ENCODE measurements around the gene GBF1. TPM values are rescaled to one million over a fixed set of nuclear protein-coding genes. Genes with fewer than 3 reads are reported as not detected.

Gene GBF1
- polyA plus RNA-seq, 1 of the 3 experiments (the other 2 are of a cell fraction): 12.3 TPM

DNA sequence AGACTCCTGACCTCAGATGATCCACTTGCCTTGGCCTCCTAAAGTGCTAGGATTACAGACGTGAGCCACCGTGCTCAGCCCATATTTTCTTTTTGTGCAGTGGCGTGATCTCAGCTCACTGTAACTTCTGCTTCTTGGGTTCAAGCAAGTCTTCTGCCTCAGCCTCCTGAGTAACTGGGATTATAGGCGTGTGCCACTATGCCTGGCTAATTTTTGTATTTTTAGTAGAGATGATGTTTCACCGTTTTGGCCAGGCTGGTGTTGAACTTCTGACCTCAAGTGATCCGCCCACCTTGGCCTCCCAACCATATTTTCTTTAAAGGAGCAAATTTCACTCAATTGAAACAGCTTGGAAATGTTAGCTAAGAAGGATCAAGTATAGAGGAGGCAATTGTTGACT lies 16.5 kb downstream of the GBF1 start (continued):
- TF ChIP-seq, protein P1, sequence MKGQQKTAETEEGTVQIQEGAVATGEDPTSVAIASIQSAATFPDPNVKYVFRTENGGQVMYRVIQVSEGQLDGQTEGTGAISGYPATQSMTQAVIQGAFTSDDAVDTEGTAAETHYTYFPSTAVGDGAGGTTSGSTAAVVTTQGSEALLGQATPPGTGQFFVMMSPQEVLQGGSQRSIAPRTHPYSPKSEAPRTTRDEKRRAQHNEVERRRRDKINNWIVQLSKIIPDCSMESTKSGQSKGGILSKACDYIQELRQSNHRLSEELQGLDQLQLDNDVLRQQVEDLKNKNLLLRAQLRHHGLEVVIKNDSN (IDR thresholded peaks at IDR 0.05; ENCODE audit: borderline replicate concordance, low read depth): no peak
- TF ChIP-seq TCF12 (IDR thresholded peaks at IDR 0.05) (no peak), CHD2 (IDR thresholded peaks at IDR 0.05; ENCODE audit: low read length, partially characterized antibody) (no peak), FOSL2 (IDR thresholded peaks at IDR 0.05; ENCODE audit: borderline replicate concordance, low read depth) (no peak), JUND (IDR thresholded peaks at IDR 0.05) (no peak), YY1 (IDR thresholded peaks at IDR 0.05; ENCODE audit: low read depth) (no peak), FOXJ3 (CRISPR knock-in tag; IDR thresholded peaks at IDR 0.05) (no peak)
- TF ChIP-seq, protein P2, sequence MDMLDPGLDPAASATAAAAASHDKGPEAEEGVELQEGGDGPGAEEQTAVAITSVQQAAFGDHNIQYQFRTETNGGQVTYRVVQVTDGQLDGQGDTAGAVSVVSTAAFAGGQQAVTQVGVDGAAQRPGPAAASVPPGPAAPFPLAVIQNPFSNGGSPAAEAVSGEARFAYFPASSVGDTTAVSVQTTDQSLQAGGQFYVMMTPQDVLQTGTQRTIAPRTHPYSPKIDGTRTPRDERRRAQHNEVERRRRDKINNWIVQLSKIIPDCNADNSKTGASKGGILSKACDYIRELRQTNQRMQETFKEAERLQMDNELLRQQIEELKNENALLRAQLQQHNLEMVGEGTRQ (IDR thresholded peaks at IDR 0.05; ENCODE audit: borderline replicate concordance, low read depth, low read length): no peak
- TF ChIP-seq, protein P3, sequence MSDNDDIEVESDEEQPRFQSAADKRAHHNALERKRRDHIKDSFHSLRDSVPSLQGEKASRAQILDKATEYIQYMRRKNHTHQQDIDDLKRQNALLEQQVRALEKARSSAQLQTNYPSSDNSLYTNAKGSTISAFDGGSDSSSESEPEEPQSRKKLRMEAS (IDR thresholded peaks at IDR 0.05; ENCODE audit: low read depth): no peak

DNA sequence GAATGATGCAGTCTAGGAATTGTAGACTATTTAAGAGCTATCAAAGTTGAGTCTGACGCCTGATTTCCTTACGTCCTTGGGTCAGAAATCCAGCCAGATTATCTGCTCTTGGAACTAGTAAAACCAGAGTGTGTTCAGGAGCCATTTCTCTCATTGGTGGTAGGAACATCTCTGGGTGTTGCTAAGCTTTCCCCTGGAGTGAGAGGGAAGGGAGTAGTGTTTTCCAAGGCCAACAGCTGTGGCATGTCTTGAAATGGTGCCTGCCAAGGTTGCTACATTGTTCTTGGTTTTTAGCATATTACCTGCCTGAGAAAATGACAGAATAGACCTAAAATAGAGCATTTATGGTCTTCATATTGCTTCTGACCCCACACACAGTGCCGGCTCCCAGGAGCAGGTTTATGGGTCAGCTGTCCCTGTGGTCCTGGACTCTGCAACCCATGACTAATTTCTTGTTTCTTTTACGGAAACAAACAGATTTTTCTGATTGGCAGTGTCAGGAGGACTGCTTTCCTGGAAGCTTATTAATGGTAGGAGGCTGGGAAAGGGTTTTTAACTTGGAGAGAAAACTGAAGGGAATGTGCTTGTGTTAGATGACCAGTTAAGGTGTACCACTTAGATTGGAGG lies 17.5 kb downstream of the GBF1 start:
- Histone ChIP-seq H4K20me1 (ENCODE audit: insufficient read depth) (peaks cover 26% of the 10 kb centered on the region), H3K27ac (ENCODE audit: low read depth in 2 of 2, low read length in 1 of 2) (no peak overlapping the region), H3K79me2 (ENCODE audit: insufficient read depth) (peaks cover 57% of the 10 kb centered on the region), H3K4me1 (ENCODE audit: control insufficient read depth in 1 of 2, insufficient read depth in 2 of 2, low read depth in 1 of 2, low read length in 1 of 2) (peaks cover 0 to 5% of the 10 kb centered on the region in 2 experiments; a peak in 2 of 4 replicates), H3K36me3 (replicated peaks in 1 of 2; ENCODE audit: control insufficient read depth in 1 of 2, insufficient read depth in 2 of 2, low read length in 1 of 2) (peaks cover 22 to 32% of the 10 kb centered on the region in 2 experiments), H2AFZ (ENCODE audit: low read depth) (no peak overlapping the region), H3K9me2 (no peaks in the 10 kb centered on the region), H3K27me3 (ENCODE audit: insufficient read depth) (no peaks in the 10 kb centered on the region), H3K9ac (no peak overlapping the region), H3K4me2 (no peak overlapping the region), H3K9me3 (no peaks in the 10 kb centered on the region), H3K4me3 (ENCODE audit: low read depth in 2 of 2, low read length in 1 of 2) (no peak overlapping the region), H3F3A (replicated peaks; ENCODE audit: insufficient read depth) (peaks cover 20% of the 10 kb centered on the region)
- ChIA-PET POLR2A (no interaction called here), CTCF (no interaction called here)
- 95% methylated on average over 4 of the region's 4 CpGs for WGBS (ENCODE audit: low lambda C conversion rate)
- TF ChIP-seq ELF1 (IDR thresholded peaks at IDR 0.05): no peak
- no peak for TF ChIP-seq TAF1 (IDR thresholded peaks at IDR 0.05; ENCODE audit: borderline replicate concordance, low read depth, low read length)
- no peak for TF ChIP-seq MEF2A (IDR thresholded peaks at IDR 0.05; ENCODE audit: borderline replicate concordance, low read depth)
- TF ChIP-seq RAD21 (IDR thresholded peaks at IDR 0.05; ENCODE audit: low read length): no peak
- TF ChIP-seq RXRA (IDR thresholded peaks at IDR 0.05; ENCODE audit: borderline replicate concordance, low read depth): no peak
- TF ChIP-seq, protein P3 (IDR thresholded peaks at IDR 0.05; ENCODE audit: low read depth): no peak
- no peak for TF ChIP-seq RFX5 (IDR thresholded peaks at IDR 0.05; ENCODE audit: low read length)
- no peak for TF ChIP-seq FOSL2 (IDR thresholded peaks at IDR 0.05; ENCODE audit: borderline replicate concordance, low read depth)
- no peak for TF ChIP-seq RCOR1 (IDR thresholded peaks at IDR 0.05; ENCODE audit: low read length)
- no peak for TF ChIP-seq TCF12 (IDR thresholded peaks at IDR 0.05)
- TF ChIP-seq NRF1 (IDR thresholded peaks at IDR 0.05; ENCODE audit: low read depth, low read length): no peak
- TF ChIP-seq, protein P4, sequence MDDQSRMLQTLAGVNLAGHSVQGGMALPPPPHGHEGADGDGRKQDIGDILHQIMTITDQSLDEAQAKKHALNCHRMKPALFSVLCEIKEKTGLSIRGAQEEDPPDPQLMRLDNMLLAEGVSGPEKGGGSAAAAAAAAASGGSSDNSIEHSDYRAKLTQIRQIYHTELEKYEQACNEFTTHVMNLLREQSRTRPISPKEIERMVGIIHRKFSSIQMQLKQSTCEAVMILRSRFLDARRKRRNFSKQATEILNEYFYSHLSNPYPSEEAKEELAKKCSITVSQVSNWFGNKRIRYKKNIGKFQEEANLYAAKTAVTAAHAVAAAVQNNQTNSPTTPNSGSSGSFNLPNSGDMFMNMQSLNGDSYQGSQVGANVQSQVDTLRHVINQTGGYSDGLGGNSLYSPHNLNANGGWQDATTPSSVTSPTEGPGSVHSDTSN (IDR thresholded peaks at IDR 0.05): no peak
- no peak for TF ChIP-seq GABPA (IDR thresholded peaks at IDR 0.05; ENCODE audit: low read depth)
- no peak for TF ChIP-seq EP300 (IDR thresholded peaks at IDR 0.05; ENCODE audit: borderline replicate concordance in 1 of 2, low read depth in 1 of 2, low read length in 1 of 2)
- DNase-seq: no peak
